ENCODE results near the gene CPB1.

The CPB1 gene

DNA sequence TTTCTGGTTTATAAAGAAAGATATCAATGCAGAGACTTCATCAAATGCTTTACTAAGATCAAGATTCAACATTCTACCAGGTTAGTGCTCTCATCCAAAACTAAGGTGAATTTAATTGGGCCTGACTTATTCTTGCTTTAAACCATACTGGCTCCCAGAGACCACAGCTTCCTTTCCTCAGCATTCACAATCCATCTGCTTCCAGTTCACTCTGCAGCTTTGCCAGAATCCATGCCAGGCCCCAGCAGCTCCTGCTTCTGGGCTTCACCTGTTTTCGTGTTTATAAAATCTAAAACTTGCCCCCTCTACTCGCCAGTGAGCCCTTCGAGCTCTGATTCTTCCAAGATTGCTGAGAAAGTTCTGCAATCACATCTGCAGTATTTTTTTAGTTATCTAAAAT, 2.3 kb downstream of the CPB1 start (continued):
- TF ChIP-seq, protein P1, sequence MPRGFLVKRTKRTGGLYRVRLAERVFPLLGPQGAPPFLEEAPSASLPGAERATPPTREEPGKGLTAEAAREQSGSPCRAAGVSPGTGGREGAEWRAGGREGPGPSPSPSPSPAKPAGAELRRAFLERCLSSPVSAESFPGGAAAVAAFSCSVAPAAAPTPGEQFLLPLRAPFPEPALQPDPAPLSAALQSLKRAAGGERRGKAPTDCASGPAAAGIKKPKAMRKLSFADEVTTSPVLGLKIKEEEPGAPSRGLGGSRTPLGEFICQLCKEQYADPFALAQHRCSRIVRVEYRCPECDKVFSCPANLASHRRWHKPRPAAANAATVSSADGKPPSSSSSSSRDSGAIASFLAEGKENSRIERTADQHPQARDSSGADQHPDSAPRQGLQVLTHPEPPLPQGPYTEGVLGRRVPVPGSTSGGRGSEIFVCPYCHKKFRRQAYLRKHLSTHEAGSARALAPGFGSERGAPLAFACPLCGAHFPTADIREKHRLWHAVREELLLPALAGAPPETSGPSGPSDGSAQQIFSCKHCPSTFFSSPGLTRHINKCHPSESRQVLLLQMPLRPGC (tag by site-specific recombination; IDR thresholded peaks at IDR 0.05) = no peak
- no peak for TF ChIP-seq ZBTB6 (tag by site-specific recombination; IDR thresholded peaks at IDR 0.05)
- TF ChIP-seq ZBTB11 (tag by site-specific recombination; conservative IDR thresholded peaks at IDR 0.05; ENCODE audit: low read depth) = no peak

GRCh38 chr3:148833223-148833622, 5.6 kb downstream of the CPB1 start:
- ChIA-PET POLR2A (no interaction called here), CTCF (no interaction called here)
- Histone ChIP-seq H3K4me1 (ENCODE audit: control insufficient read depth, insufficient read depth, low read length) (no peaks in the 10 kb centered on the region), H3K36me3 (ENCODE audit: control insufficient read depth in 2 of 2, insufficient read depth in 1 of 2, low read length in 2 of 2) (no peaks in the 10 kb centered on the region), H3K9me3 (ENCODE audit: control insufficient read depth, insufficient read depth, low read depth, low read length) (no peaks in the 10 kb centered on the region), H3K27ac (ENCODE audit: extremely low read depth, low read depth, low read length) (no peak overlapping the region), H3K4me3 (ENCODE audit: low read depth, low read length) (no peak overlapping the region)
- TF ChIP-seq, protein P2, sequence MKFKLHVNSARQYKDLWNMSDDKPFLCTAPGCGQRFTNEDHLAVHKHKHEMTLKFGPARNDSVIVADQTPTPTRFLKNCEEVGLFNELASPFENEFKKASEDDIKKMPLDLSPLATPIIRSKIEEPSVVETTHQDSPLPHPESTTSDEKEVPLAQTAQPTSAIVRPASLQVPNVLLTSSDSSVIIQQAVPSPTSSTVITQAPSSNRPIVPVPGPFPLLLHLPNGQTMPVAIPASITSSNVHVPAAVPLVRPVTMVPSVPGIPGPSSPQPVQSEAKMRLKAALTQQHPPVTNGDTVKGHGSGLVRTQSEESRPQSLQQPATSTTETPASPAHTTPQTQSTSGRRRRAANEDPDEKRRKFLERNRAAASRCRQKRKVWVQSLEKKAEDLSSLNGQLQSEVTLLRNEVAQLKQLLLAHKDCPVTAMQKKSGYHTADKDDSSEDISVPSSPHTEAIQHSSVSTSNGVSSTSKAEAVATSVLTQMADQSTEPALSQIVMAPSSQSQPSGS (tag by site-specific recombination; IDR thresholded peaks at IDR 0.05; ENCODE audit: low read depth) = no peak
- TF ChIP-seq ZNF132 (tag by site-specific recombination; IDR thresholded peaks at IDR 0.05; ENCODE audit: borderline replicate concordance) (no peak), KLF9 (tag by site-specific recombination; IDR thresholded peaks at IDR 0.05; ENCODE audit: low read depth) (no peak), ZNF174 (tag by site-specific recombination; IDR thresholded peaks at IDR 0.05) (no peak), ZBTB6 (tag by site-specific recombination; IDR thresholded peaks at IDR 0.05) (no peak), ZNF548 (tag by site-specific recombination; IDR thresholded peaks at IDR 0.05) (no peak), ZNF274 (IDR thresholded peaks at IDR 0.05; ENCODE audit: low read length) (no peak), ZNF274 (tag by site-specific recombination; IDR thresholded peaks at IDR 0.05; ENCODE audit: borderline replicate concordance) (no peak), ZNF747 (tag by site-specific recombination; IDR thresholded peaks at IDR 0.05) (no peak), ZNF362 (tag by site-specific recombination; IDR thresholded peaks at IDR 0.05) (no peak), ZNF777 (tag by site-specific recombination; IDR thresholded peaks at IDR 0.05; ENCODE audit: borderline replicate concordance) (no peak), ZBTB17 (tag by site-specific recombination; IDR thresholded peaks at IDR 0.05) (no peak), EGR2 (tag by site-specific recombination; IDR thresholded peaks at IDR 0.05; ENCODE audit: low read depth) (no peak), ZNF223 (tag by site-specific recombination; IDR thresholded peaks at IDR 0.05) (no peak), PRDM6 (tag by site-specific recombination; IDR thresholded peaks at IDR 0.05) (no peak), ZNF561 (tag by site-specific recombination; IDR thresholded peaks at IDR 0.05; ENCODE audit: borderline replicate concordance) (no peak)
- TF ChIP-seq, protein P3, sequence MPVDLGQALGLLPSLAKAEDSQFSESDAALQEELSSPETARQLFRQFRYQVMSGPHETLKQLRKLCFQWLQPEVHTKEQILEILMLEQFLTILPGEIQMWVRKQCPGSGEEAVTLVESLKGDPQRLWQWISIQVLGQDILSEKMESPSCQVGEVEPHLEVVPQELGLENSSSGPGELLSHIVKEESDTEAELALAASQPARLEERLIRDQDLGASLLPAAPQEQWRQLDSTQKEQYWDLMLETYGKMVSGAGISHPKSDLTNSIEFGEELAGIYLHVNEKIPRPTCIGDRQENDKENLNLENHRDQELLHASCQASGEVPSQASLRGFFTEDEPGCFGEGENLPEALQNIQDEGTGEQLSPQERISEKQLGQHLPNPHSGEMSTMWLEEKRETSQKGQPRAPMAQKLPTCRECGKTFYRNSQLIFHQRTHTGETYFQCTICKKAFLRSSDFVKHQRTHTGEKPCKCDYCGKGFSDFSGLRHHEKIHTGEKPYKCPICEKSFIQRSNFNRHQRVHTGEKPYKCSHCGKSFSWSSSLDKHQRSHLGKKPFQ (tag by site-specific recombination; IDR thresholded peaks at IDR 0.05) = no peak
- TF ChIP-seq, protein P4, sequence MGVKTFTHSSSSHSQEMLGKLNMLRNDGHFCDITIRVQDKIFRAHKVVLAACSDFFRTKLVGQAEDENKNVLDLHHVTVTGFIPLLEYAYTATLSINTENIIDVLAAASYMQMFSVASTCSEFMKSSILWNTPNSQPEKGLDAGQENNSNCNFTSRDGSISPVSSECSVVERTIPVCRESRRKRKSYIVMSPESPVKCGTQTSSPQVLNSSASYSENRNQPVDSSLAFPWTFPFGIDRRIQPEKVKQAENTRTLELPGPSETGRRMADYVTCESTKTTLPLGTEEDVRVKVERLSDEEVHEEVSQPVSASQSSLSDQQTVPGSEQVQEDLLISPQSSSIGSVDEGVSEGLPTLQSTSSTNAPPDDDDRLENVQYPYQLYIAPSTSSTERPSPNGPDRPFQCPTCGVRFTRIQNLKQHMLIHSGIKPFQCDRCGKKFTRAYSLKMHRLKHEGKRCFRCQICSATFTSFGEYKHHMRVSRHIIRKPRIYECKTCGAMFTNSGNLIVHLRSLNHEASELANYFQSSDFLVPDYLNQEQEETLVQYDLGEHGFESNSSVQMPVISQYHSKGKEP (tag by site-specific recombination; IDR thresholded peaks at IDR 0.05) = no peak
